DOHH2 (cell line): Measurements from ENCODE around the gene SCNN1G.

Experiments used
- EZH2phosphoT487 ChIP-seq: fragments of 200-600 bp; sonication (generic); IDR thresholded peaks from 2 replicates; pipeline ENCODE4 v1.6.1; 2017; ENCODE audit warnings: borderline replicate concordance, mild to moderate bottlenecking, antibody characterized with exemption, low read length, moderate library complexity, mixed read lengths
- TF ChIP-seq, protein P1 (sequence below): fragments of 200-600 bp; sonication (generic); IDR thresholded peaks from one replicate; pipeline ENCODE4 v1.5.1; 2014; ENCODE audit warnings: antibody characterized with exemption, mild to moderate bottlenecking, low read depth, low read length; ENCODE audit not compliant: poor library complexity, severe bottlenecking

DNA sequence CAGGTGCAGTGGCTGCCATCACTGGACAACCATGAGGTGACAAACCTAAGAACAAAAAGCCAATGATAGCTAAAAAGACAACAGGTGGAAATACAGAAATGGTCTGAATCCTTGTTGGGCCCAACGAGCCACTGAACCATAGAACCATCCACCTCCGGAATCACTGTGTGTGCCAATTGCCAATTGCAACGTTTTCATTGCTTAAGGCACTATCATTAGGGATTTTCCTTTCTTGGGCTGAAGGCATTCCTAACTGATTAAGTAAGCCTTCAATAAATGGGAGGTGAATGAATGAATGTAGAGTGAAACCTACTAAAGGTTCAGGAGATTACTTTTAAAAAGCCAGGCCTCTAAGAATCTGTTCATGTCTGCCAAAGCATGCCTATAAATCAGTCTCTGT, 36.9 kb upstream of the SCNN1G start:
- TF ChIP-seq, protein P1, sequence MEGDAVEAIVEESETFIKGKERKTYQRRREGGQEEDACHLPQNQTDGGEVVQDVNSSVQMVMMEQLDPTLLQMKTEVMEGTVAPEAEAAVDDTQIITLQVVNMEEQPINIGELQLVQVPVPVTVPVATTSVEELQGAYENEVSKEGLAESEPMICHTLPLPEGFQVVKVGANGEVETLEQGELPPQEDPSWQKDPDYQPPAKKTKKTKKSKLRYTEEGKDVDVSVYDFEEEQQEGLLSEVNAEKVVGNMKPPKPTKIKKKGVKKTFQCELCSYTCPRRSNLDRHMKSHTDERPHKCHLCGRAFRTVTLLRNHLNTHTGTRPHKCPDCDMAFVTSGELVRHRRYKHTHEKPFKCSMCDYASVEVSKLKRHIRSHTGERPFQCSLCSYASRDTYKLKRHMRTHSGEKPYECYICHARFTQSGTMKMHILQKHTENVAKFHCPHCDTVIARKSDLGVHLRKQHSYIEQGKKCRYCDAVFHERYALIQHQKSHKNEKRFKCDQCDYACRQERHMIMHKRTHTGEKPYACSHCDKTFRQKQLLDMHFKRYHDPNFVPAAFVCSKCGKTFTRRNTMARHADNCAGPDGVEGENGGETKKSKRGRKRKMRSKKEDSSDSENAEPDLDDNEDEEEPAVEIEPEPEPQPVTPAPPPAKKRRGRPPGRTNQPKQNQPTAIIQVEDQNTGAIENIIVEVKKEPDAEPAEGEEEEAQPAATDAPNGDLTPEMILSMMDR, result no peak
- TF ChIP-seq EZH2phosphoT487, result no peak
